Endothelial cell of umbilical vein (primary cell): ENCODE measurements around the gene PRKCZ. TPM values are rescaled to one million over a fixed set of nuclear protein-coding genes. Genes with fewer than 3 reads are reported as not detected.

Experiments used
- BruUV-seq: library from RNA; stranded (reverse); fragments of 400-500 nt; replicated peaks from 2 replicates; lab custom pipeline; 2021; lab: Mats Ljungman, UMichigan
- CTCF ChIA-PET: fragments of 300-600, 350-600 bp; sonication (Branson Sonifier 250); formaldehyde crosslinking; loops from one replicate; lab custom pipeline; 2021; ENCODE audit warnings: antibody characterized with exemption, inconsistent platforms; lab: Charles Lee
- POLR2A ChIA-PET: fragments of 300-600, 350-600 bp; sonication (Branson Sonifier 250); formaldehyde crosslinking; loops from one replicate; lab custom pipeline; 2021; ENCODE audit warnings: antibody characterized with exemption, inconsistent platforms; lab: Charles Lee
- DNase-seq: peaks from one replicate; pipeline ENCODE4 v3.0.0-alpha.2; 2011; ENCODE audit warnings: low read depth, low spot score
- FAIRE-seq: peaks from 2 replicates; lab custom pipeline; 2011; peaks lifted over from hg19 to GRCh38; lab: Jason Lieb, UNC
- H2AFZ ChIP-seq: 2 replicates; pipeline ENCODE4 v1.6.0; 2012; ENCODE audit warnings: low read depth, low read length, control low read depth, inconsistent platforms
- H3K27ac ChIP-seq: 2 replicates; pipeline ENCODE4 v1.5.1; 2011; ENCODE audit warnings: low read depth, mild to moderate bottlenecking, control low read depth, low read length, moderate library complexity; ENCODE audit not compliant: insufficient read depth
- H3K27me3 ChIP-seq, 2 experiments: 2 replicates each; pipeline versions ENCODE4 v1.6.0 to v1.6.1; 2011; ENCODE audit warnings: low read length in 2 of 2, mixed read lengths in 1 of 2; ENCODE audit not compliant: control insufficient read depth in 2 of 2, insufficient read depth in 2 of 2
- H3K36me3 ChIP-seq, 2 experiments: 2 replicates in 1 of 2; 3 replicates in 1 of 2; pipeline ENCODE4 v1.5.1; 2011; ENCODE audit warnings: low read length in 2 of 2, mild to moderate bottlenecking in 1 of 2, moderate library complexity in 1 of 2; ENCODE audit not compliant: control insufficient read depth in 2 of 2, insufficient read depth in 2 of 2; ENCODE audit errors: extremely low read depth in 1 of 2
- H3K4me1 ChIP-seq: 3 replicates; pipeline ENCODE4 v1.5.1; 2011; ENCODE audit warnings: mild to moderate bottlenecking, low read length; ENCODE audit not compliant: control insufficient read depth, insufficient read depth; ENCODE audit errors: extremely low read depth
- H3K4me2 ChIP-seq: 2 replicates; pipeline ENCODE4 v1.6.1; 2011; ENCODE audit warnings: low read length, control low read depth, mixed read lengths; ENCODE audit not compliant: insufficient read depth
- H3K4me3 ChIP-seq, 3 experiments: fragments of 200-600 bp in 1 of 3; sonication (generic), shearing (Covaris generic) in 1 of 3; replicated peaks in 1 of 3; 2 replicates each; pipeline ENCODE4 v1.5.1; 2011 to 2016; ENCODE audit warnings: control low read depth in 3 of 3, low read length in 3 of 3, mild to moderate bottlenecking in 2 of 3, inconsistent platforms in 1 of 3, low read depth in 1 of 3, moderate library complexity in 1 of 3; ENCODE audit not compliant: insufficient read depth in 1 of 3
- H3K79me2 ChIP-seq: 2 replicates; pipeline ENCODE4 v1.6.0; 2012; ENCODE audit warnings: low read length, inconsistent platforms; ENCODE audit not compliant: control insufficient read depth, insufficient read depth
- H3K9ac ChIP-seq: replicated peaks from 2 replicates; pipeline ENCODE3; 2011; ENCODE audit warnings: low read length, control low read depth; ENCODE audit not compliant: insufficient read depth; ENCODE audit errors: extremely low read depth
- H3K9me1 ChIP-seq: replicated peaks from 3 replicates; pipeline ENCODE4 v1.6.0; 2011; ENCODE audit warnings: mild to moderate bottlenecking, low read length; ENCODE audit not compliant: control insufficient read depth, insufficient read depth; ENCODE audit errors: extremely low read depth
- H3K9me3 ChIP-seq: replicated peaks from 2 replicates; pipeline ENCODE4 v1.5.1; 2012; ENCODE audit warnings: low read length, inconsistent platforms; ENCODE audit not compliant: control insufficient read depth, insufficient read depth
- H4K20me1 ChIP-seq: replicated peaks from 2 replicates; pipeline ENCODE3; 2011; ENCODE audit warnings: mild to moderate bottlenecking, low read length; ENCODE audit not compliant: control insufficient read depth, insufficient read depth; ENCODE audit errors: extremely low read depth
- EZH2 ChIP-seq: IDR thresholded peaks from 2 replicates; pipeline ENCODE4 v1.6.1; 2012; ENCODE audit warnings: borderline replicate concordance, low read depth, mild to moderate bottlenecking, moderate library complexity, low read length, inconsistent platforms; ENCODE audit not compliant: severe bottlenecking
- FOS ChIP-seq: IDR thresholded peaks from 2 replicates; pipeline ENCODE4 v1.6.1; 2011; ENCODE audit warnings: mild to moderate bottlenecking, low read length, moderate library complexity, borderline replicate concordance; ENCODE audit not compliant: insufficient read depth
- GATA2 ChIP-seq: IDR thresholded peaks from 2 replicates; pipeline ENCODE4 v1.7.0; 2011; ENCODE audit warnings: low read depth, mild to moderate bottlenecking, moderate library complexity, mixed read lengths, low read length; ENCODE audit not compliant: insufficient read length, insufficient read depth
- JUN ChIP-seq: IDR thresholded peaks from 2 replicates; pipeline ENCODE4 v1.6.1; 2011; ENCODE audit warnings: borderline replicate concordance, low read depth; ENCODE audit not compliant: insufficient read length, insufficient read depth
- MYC ChIP-seq: IDR thresholded peaks from one replicate; pipeline ENCODE4 v1.6.1; 2011; ENCODE audit warnings: mild to moderate bottlenecking, low read depth, low read length
- POLR2A ChIP-seq: IDR thresholded peaks from 2 replicates; pipeline ENCODE4 v1.6.1; 2012; ENCODE audit warnings: low read depth, mild to moderate bottlenecking, control low read depth, low read length
- POLR2AphosphoS5 ChIP-seq: IDR thresholded peaks from 2 replicates; pipeline ENCODE4 v1.6.1; 2012; ENCODE audit warnings: low read depth, mild to moderate bottlenecking, control low read depth, low read length, moderate library complexity; ENCODE audit not compliant: insufficient read depth
- dilution Hi-C: fragments of 300-500 bp; cut with MboI; formaldehyde crosslinking; loops from one replicate; pipeline ENCODE4 v1.15.0; 2019; ENCODE audit warnings: low sequenced_read_pairs; ENCODE audit not compliant: extremely low pct_ligation_motif_present
- intact Hi-C: fragments of 100-400 bp; cut with micrococcal nuclease; formaldehyde crosslinking; loops from one replicate; pipeline ENCODE4 v1.10.0; 2022
- polyA plus RNA-seq, 4 experiments: library from polyadenylated mRNA; depleted of rRNA in 3 of 4; stranded (reverse) in 3 of 4; unstranded in 1 of 4; fragments of >200 nt; gene quantifications; 2 replicates each; pipeline versions ENCODE4 v1.2.1 to v1.2.3, GENCODE V29; 2011 to 2012; ENCODE audit warnings: missing spikeins in 1 of 4
- total RNA-seq: library from RNA; stranded (reverse); gene quantifications from 2 replicates; pipeline ENCODE4 v1.2.3, GENCODE V29; 2021
- TF ChIP-seq, protein P1 (sequence below): IDR thresholded peaks from 2 replicates; pipeline ENCODE4 v1.6.1; 2011; ENCODE audit not compliant: insufficient read depth, insufficient read length
- TF ChIP-seq, protein P2 (sequence below), 2 donors: IDR thresholded peaks; 1 replicate in 1 of 2; 2 replicates in 1 of 2; pipeline ENCODE4 v1.5.1; 2011; ENCODE audit warnings: low read length in 2 of 2, mild to moderate bottlenecking in 2 of 2, moderate library complexity in 2 of 2, control low read depth in 1 of 2, inconsistent platforms in 1 of 2, low read depth in 1 of 2; ENCODE audit not compliant: insufficient read depth in 1 of 2; ENCODE audit errors: extremely low read depth in 1 of 2

The PRKCZ gene
- total and polyA plus RNA-seq, 2 donors (not counting 3 experiments of a cell fraction or from before 2014, with no cell fraction given): 0.22 to 1.7 TPM

GRCh38 chr1:2180297-2181245 is 130.4 kb downstream of the PRKCZ start:
- no peak overlapping the region for H2AFZ ChIP-seq
- DNase-seq: no peak
- no peaks in the 10 kb centered on the region for H3K9me1 ChIP-seq
- no peaks in the 10 kb centered on the region for H4K20me1 ChIP-seq
- H3K4me3 ChIP-seq: no peak overlapping the region
- peak; percentile 48 for TF ChIP-seq JUN
- no peak for TF ChIP-seq POLR2A
- FAIRE-seq: no peak
- BruUV-seq: no TSS peak
- H3K9ac ChIP-seq: no peak overlapping the region
- H3K4me1 ChIP-seq: no peaks in the 10 kb centered on the region
- POLR2A ChIA-PET: no interaction called here
- H3K79me2 ChIP-seq: no peaks in the 10 kb centered on the region
- dilution Hi-C loops: no loop called here
- no peak overlapping the region for H3K27ac ChIP-seq
- intact Hi-C loops: no loop called here
- H3K9me3 ChIP-seq: no peaks in the 10 kb centered on the region
- no peaks in the 10 kb centered on the region for H3K27me3 ChIP-seq
- CTCF ChIA-PET: no interaction called here
- H3K36me3 ChIP-seq: no peaks in the 10 kb centered on the region
- no peak overlapping the region for H3K4me2 ChIP-seq

DNA sequence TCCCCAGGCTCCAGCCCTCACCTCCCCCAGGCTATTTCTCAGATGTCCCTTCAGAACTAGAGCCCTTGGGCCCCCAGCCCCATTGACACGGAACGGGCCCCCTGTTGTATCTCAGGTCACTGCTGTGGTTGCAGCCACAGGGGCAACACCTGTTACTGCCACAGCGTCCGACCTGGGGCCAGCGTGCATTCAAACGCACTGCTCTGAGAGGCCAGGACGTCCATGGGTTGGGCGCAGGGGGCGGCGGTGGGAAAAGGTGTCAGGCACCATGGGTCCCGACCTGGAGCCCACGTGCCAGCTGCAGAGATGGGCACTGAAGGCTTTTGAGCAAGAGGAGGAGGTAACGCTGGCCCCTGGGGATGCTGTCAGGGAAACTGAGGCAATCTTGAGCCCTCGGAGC is 131.1 kb downstream of the PRKCZ start:
- Histone ChIP-seq H3K4me1 (no peaks in the 10 kb centered on the region), H3K4me3 (no peak overlapping the region), H3K9ac (no peak overlapping the region), H4K20me1 (no peaks in the 10 kb centered on the region), H3K79me2 (no peaks in the 10 kb centered on the region), H3K9me3 (no peaks in the 10 kb centered on the region), H3K4me2 (no peak overlapping the region), H3K36me3 (no peaks in the 10 kb centered on the region), H3K27ac (no peak overlapping the region), H3K27me3 (no peaks in the 10 kb centered on the region), H2AFZ (no peak overlapping the region), H3K9me1 (no peaks in the 10 kb centered on the region)
- no TSS peak for BruUV-seq
- dilution Hi-C loops: no loop called here
- POLR2A ChIA-PET: no interaction called here
- no peak for FAIRE-seq
- DNase-seq: no peak
- intact Hi-C loops: no loop called here
- TF ChIP-seq, protein P1, sequence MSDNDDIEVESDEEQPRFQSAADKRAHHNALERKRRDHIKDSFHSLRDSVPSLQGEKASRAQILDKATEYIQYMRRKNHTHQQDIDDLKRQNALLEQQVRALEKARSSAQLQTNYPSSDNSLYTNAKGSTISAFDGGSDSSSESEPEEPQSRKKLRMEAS: no peak
- no peak for TF ChIP-seq FOS
- no peak for TF ChIP-seq MYC
- TF ChIP-seq EZH2: no peak
- no peak for TF ChIP-seq JUN
- no peak for TF ChIP-seq POLR2A
- TF ChIP-seq GATA2: no peak
- TF ChIP-seq, protein P2, sequence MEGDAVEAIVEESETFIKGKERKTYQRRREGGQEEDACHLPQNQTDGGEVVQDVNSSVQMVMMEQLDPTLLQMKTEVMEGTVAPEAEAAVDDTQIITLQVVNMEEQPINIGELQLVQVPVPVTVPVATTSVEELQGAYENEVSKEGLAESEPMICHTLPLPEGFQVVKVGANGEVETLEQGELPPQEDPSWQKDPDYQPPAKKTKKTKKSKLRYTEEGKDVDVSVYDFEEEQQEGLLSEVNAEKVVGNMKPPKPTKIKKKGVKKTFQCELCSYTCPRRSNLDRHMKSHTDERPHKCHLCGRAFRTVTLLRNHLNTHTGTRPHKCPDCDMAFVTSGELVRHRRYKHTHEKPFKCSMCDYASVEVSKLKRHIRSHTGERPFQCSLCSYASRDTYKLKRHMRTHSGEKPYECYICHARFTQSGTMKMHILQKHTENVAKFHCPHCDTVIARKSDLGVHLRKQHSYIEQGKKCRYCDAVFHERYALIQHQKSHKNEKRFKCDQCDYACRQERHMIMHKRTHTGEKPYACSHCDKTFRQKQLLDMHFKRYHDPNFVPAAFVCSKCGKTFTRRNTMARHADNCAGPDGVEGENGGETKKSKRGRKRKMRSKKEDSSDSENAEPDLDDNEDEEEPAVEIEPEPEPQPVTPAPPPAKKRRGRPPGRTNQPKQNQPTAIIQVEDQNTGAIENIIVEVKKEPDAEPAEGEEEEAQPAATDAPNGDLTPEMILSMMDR (IDR thresholded peaks at IDR 0.05; ENCODE audit: extremely low read depth in 1 of 2, insufficient read depth in 1 of 2, low read depth in 1 of 2, low read length in 2 of 2): no peak
- TF ChIP-seq POLR2AphosphoS5: no peak
- CTCF ChIA-PET: no interaction called here
